SK-N-SH treated with all-trans-retinoic acid at 6 μM for 48 hours (cell line): ENCODE results near the gene SPATA31D1.

Experiments used
- ATAC-seq: fragments of 200-7000 bp; cut with Tn5 transposase; 3 replicates; pipeline ENCODE4 v1.9.1; 2020; ENCODE audit warnings: mild to moderate bottlenecking, moderate library complexity
- ARNTL ChIP-seq: fragments of 450-650 bp; formaldehyde crosslinking; IDR thresholded peaks from 2 replicates; pipeline ENCODE4 v1.5.0; 2020; ENCODE audit warnings: low read depth, mild to moderate bottlenecking, moderate library complexity, borderline replicate concordance
- BACH2 ChIP-seq: fragments of 250-450 bp; sonication (Bioruptor Pico); IDR thresholded peaks from 2 replicates; pipeline ENCODE4 v1.9.0; 2021; ENCODE audit warnings: mild to moderate bottlenecking, borderline replicate concordance
- CREB5 ChIP-seq: fragments of 250-450 bp; sonication (Bioruptor Pico); IDR thresholded peaks from 2 replicates; pipeline ENCODE4 v1.5.1; 2020; ENCODE audit warnings: low read depth, mild to moderate bottlenecking, moderate library complexity
- CSDC2 ChIP-seq: fragments of 250-450 bp; sonication (Bioruptor Pico); IDR thresholded peaks from 2 replicates; pipeline ENCODE4 v1.5.0; 2020; ENCODE audit warnings: mild to moderate bottlenecking, moderate library complexity
- ESRRG ChIP-seq: fragments of 250-450 bp; sonication (Bioruptor Pico); IDR thresholded peaks from 2 replicates; pipeline ENCODE4 v1.6.1; 2021; ENCODE audit warnings: mild to moderate bottlenecking
- GLIS3 ChIP-seq: fragments of 250-450 bp; sonication (Bioruptor Pico); IDR thresholded peaks from 2 replicates; pipeline ENCODE4 v1.5.0; 2020; ENCODE audit warnings: mild to moderate bottlenecking, moderate library complexity
- ISL1 ChIP-seq: fragments of 250-450 bp; sonication (Bioruptor Pico); IDR thresholded peaks from 2 replicates; pipeline ENCODE4 v2.1.2; 2022; ENCODE audit warnings: mild to moderate bottlenecking, moderate library complexity
- OSR1 ChIP-seq: fragments of 250-450 bp; sonication (Bioruptor Pico); IDR thresholded peaks from 2 replicates; pipeline ENCODE4 v1.8.0; 2022; ENCODE audit warnings: moderate library complexity, mild to moderate bottlenecking, inconsistent platforms
- PATZ1 ChIP-seq: fragments of 250-450 bp; sonication (Bioruptor Pico); IDR thresholded peaks from 2 replicates; pipeline ENCODE4 v1.8.0; 2020; ENCODE audit warnings: mild to moderate bottlenecking, moderate library complexity, borderline replicate concordance
- PPARA ChIP-seq: fragments of 250-450 bp; sonication (Bioruptor Pico); IDR thresholded peaks from 2 replicates; pipeline ENCODE4 v1.5.0; 2020; ENCODE audit warnings: mild to moderate bottlenecking, borderline replicate concordance
- RARB ChIP-seq: fragments of 250-450 bp; sonication (Bioruptor Pico); IDR thresholded peaks from 2 replicates; pipeline ENCODE4 v1.8.0; 2021; ENCODE audit warnings: mild to moderate bottlenecking, moderate library complexity
- SNAI2 ChIP-seq: fragments of 250-450 bp; sonication (Bioruptor Pico); IDR thresholded peaks from 2 replicates; pipeline ENCODE4 v1.5.0; 2020; ENCODE audit warnings: mild to moderate bottlenecking, moderate library complexity
- TCF4 ChIP-seq: fragments of 250-450 bp; sonication (Bioruptor Pico); IDR thresholded peaks from 2 replicates; pipeline ENCODE4 v1.8.0; 2021; ENCODE audit warnings: mild to moderate bottlenecking, moderate library complexity, borderline replicate concordance
- TOX ChIP-seq: fragments of 250-450 bp; sonication (Bioruptor Pico); IDR thresholded peaks from 2 replicates; pipeline ENCODE4 v1.8.0; 2021; ENCODE audit warnings: mild to moderate bottlenecking, moderate library complexity, borderline replicate concordance
- TSHZ2 ChIP-seq: fragments of 250-450 bp; sonication (Bioruptor Pico); IDR thresholded peaks from 2 replicates; pipeline ENCODE4 v1.5.0; 2020; ENCODE audit warnings: mild to moderate bottlenecking, moderate library complexity
- ZC3H10 ChIP-seq: fragments of 250-450 bp; sonication (Bioruptor Pico); IDR thresholded peaks from 2 replicates; pipeline ENCODE4 v1.5.1; 2021; ENCODE audit warnings: mild to moderate bottlenecking, moderate library complexity
- ZFP3 ChIP-seq: fragments of 250-450 bp; sonication (Bioruptor Pico); IDR thresholded peaks from 2 replicates; pipeline ENCODE4 v1.5.0; 2020; ENCODE audit warnings: mild to moderate bottlenecking, moderate library complexity
- ZFP30 ChIP-seq: fragments of 450-650 bp; formaldehyde crosslinking; IDR thresholded peaks from 2 replicates; pipeline ENCODE4 v1.5.0; 2022; ENCODE audit warnings: mild to moderate bottlenecking, moderate library complexity
- ZNF565 ChIP-seq: fragments of 450-650 bp; formaldehyde crosslinking; conservative IDR thresholded peaks from 2 replicates; pipeline ENCODE4 v1.5.0; 2020; ENCODE audit warnings: low read depth, mild to moderate bottlenecking, moderate library complexity
- ZNF70 ChIP-seq: fragments of 450-650 bp; formaldehyde crosslinking; IDR thresholded peaks from 2 replicates; pipeline ENCODE4 v1.5.0; 2020; ENCODE audit warnings: mild to moderate bottlenecking, moderate library complexity
- ZNF8 ChIP-seq: fragments of 450-650 bp; formaldehyde crosslinking; IDR thresholded peaks from 2 replicates; pipeline ENCODE4 v1.5.0; 2020; ENCODE audit warnings: mild to moderate bottlenecking, moderate library complexity
- TF ChIP-seq, protein P1 (sequence below): fragments of 250-450 bp; sonication (Bioruptor Pico); IDR thresholded peaks from 2 replicates; pipeline ENCODE4 v1.8.0; 2021; ENCODE audit warnings: low read depth, mild to moderate bottlenecking, moderate library complexity, borderline replicate concordance

SPATA31D1 gene

GRCh38 chr9:82012276-82012675, 23.7 kb downstream of the SPATA31D1 start:
- TF ChIP-seq ZFP3 (CRISPR knock-in tag) (no peak), ZC3H10 (CRISPR knock-in tag) (no peak), BACH2 (no peak), ZNF70 (CRISPR knock-in tag) (no peak), GLIS3 (CRISPR knock-in tag) (no peak), ESRRG (CRISPR knock-in tag) (no peak), TOX (no peak), CSDC2 (CRISPR knock-in tag) (no peak), SNAI2 (CRISPR knock-in tag) (no peak), CREB5 (CRISPR knock-in tag) (no peak)
- TF ChIP-seq, all 23 proteins: peak for 0
- ATAC-seq, result no peak

DNA sequence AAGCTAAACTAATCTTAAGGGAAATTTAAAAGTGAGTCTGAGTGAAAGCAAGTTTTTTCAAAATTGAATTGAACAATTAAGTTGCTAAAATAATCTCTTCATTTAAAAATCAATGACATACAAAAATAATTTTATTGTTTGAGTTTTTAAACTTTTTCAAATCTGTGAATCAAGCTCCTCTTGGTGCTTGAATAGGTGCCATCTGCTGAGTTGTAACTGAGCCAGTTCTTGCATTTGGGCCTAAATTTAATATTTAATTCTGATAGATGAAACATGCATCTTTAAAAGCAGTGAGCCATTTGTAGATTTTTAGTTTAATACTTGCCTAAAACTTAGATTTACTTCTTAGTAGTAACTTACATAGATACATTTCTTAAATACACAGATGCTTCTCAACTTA, 31.8 kb downstream of the SPATA31D1 start:
- TF ChIP-seq ISL1 (CRISPR knock-in tag), result peak; percentile 25; the same call in 1 of the 2 replicates
- TF ChIP-seq, protein P1, sequence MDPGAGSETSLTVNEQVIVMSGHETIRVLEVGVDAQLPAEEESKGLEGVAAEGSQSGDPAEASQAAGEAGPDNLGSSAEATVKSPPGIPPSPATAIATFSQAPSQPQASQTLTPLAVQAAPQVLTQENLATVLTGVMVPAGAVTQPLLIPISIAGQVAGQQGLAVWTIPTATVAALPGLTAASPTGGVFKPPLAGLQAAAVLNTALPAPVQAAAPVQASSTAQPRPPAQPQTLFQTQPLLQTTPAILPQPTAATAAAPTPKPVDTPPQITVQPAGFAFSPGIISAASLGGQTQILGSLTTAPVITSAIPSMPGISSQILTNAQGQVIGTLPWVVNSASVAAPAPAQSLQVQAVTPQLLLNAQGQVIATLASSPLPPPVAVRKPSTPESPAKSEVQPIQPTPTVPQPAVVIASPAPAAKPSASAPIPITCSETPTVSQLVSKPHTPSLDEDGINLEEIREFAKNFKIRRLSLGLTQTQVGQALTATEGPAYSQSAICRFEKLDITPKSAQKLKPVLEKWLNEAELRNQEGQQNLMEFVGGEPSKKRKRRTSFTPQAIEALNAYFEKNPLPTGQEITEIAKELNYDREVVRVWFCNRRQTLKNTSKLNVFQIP (CRISPR knock-in tag), result no peak
- no peak for ATAC-seq

GRCh38 chr9:82021198-82021597, 32.6 kb downstream of the SPATA31D1 start:
- TF ChIP-seq ARNTL (CRISPR knock-in tag), result no peak
- TF ChIP-seq PPARA (CRISPR knock-in tag), result no peak
- no peak for TF ChIP-seq TSHZ2 (CRISPR knock-in tag)
- no peak for TF ChIP-seq ZFP30 (CRISPR knock-in tag)
- no peak for TF ChIP-seq TOX
- TF ChIP-seq ZNF565 (CRISPR knock-in tag), result no peak
- peak; percentile 69 for TF ChIP-seq RARB (CRISPR knock-in tag)
- TF ChIP-seq ISL1 (CRISPR knock-in tag), result peak; percentile 47
- TF ChIP-seq TCF4, result no peak
- no peak for TF ChIP-seq OSR1 (CRISPR knock-in tag)
- TF ChIP-seq ZNF8 (CRISPR knock-in tag), result no peak
- no peak for TF ChIP-seq PATZ1 (CRISPR knock-in tag)
- peak; percentile 94 for TF ChIP-seq CSDC2 (CRISPR knock-in tag)
- TF ChIP-seq BACH2, result no peak
- TF ChIP-seq SNAI2 (CRISPR knock-in tag), result no peak
- no peak for TF ChIP-seq ZNF70 (CRISPR knock-in tag)
- TF ChIP-seq ZFP3 (CRISPR knock-in tag), result peak; percentile 69; the same call in 1 of the 2 replicates
- no peak for TF ChIP-seq CREB5 (CRISPR knock-in tag)
- TF ChIP-seq ESRRG (CRISPR knock-in tag), result no peak
- no peak for TF ChIP-seq GLIS3 (CRISPR knock-in tag)
- TF ChIP-seq, protein P1 (CRISPR knock-in tag), result no peak
- TF ChIP-seq ZC3H10 (CRISPR knock-in tag), result 0 out of 2 replicates have a peak, but pooled peaks have one; percentile 20
- ATAC-seq, result peak; percentile 93
